Liver (tissue), 3 donors: Measurements from ENCODE around the gene SLC7A11.

Source experiments
- CTCF ChIP-seq: fragments of 150-350 bp; IDR thresholded peaks from 2 replicates; pipeline ENCODE4 v1.5.1; 2017; ENCODE audit warnings: improper control_type of control experiment, low read depth, low read length; ENCODE audit not compliant: missing input control
- GABPA ChIP-seq, 2 donors: IDR thresholded peaks in 1 of 2; conservative IDR thresholded peaks in 1 of 2; 2 replicates each; pipeline ENCODE4 v1.6.1; 2016; ENCODE audit warnings: antibody characterized with exemption in 2 of 2, mild to moderate bottlenecking in 1 of 2, moderate library complexity in 1 of 2
- ZBTB33 ChIP-seq: IDR thresholded peaks from 2 replicates; pipeline ENCODE4 v1.6.1; 2016; ENCODE audit warnings: antibody characterized with exemption
- donor health status: healthy.
- donor health status: healthy.

GRCh38 chr4:138178566-138178965 lies 63.6 kb downstream of the SLC7A11 start:
- no peak for TF ChIP-seq ZBTB33
- no peak for TF ChIP-seq CTCF
- no peak for TF ChIP-seq GABPA (IDR thresholded peaks at IDR 0.05 in 1 of 2, conservative IDR thresholded peaks at IDR 0.05 in 1 of 2)
